ENCODE data around the gene ZC3H13. TPM values are rescaled to one million over a fixed set of nuclear protein-coding genes. Genes with fewer than 3 reads are reported as not detected.

The ZC3H13 gene, protein sequence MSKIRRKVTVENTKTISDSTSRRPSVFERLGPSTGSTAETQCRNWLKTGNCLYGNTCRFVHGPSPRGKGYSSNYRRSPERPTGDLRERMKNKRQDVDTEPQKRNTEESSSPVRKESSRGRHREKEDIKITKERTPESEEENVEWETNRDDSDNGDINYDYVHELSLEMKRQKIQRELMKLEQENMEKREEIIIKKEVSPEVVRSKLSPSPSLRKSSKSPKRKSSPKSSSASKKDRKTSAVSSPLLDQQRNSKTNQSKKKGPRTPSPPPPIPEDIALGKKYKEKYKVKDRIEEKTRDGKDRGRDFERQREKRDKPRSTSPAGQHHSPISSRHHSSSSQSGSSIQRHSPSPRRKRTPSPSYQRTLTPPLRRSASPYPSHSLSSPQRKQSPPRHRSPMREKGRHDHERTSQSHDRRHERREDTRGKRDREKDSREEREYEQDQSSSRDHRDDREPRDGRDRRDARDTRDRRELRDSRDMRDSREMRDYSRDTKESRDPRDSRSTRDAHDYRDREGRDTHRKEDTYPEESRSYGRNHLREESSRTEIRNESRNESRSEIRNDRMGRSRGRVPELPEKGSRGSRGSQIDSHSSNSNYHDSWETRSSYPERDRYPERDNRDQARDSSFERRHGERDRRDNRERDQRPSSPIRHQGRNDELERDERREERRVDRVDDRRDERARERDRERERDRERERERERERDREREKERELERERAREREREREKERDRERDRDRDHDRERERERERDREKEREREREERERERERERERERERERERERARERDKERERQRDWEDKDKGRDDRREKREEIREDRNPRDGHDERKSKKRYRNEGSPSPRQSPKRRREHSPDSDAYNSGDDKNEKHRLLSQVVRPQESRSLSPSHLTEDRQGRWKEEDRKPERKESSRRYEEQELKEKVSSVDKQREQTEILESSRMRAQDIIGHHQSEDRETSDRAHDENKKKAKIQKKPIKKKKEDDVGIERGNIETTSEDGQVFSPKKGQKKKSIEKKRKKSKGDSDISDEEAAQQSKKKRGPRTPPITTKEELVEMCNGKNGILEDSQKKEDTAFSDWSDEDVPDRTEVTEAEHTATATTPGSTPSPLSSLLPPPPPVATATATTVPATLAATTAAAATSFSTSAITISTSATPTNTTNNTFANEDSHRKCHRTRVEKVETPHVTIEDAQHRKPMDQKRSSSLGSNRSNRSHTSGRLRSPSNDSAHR (N-terminal part only)
- total RNA-seq = 10.5 and 15.5 TPM in 2 replicates

DNA sequence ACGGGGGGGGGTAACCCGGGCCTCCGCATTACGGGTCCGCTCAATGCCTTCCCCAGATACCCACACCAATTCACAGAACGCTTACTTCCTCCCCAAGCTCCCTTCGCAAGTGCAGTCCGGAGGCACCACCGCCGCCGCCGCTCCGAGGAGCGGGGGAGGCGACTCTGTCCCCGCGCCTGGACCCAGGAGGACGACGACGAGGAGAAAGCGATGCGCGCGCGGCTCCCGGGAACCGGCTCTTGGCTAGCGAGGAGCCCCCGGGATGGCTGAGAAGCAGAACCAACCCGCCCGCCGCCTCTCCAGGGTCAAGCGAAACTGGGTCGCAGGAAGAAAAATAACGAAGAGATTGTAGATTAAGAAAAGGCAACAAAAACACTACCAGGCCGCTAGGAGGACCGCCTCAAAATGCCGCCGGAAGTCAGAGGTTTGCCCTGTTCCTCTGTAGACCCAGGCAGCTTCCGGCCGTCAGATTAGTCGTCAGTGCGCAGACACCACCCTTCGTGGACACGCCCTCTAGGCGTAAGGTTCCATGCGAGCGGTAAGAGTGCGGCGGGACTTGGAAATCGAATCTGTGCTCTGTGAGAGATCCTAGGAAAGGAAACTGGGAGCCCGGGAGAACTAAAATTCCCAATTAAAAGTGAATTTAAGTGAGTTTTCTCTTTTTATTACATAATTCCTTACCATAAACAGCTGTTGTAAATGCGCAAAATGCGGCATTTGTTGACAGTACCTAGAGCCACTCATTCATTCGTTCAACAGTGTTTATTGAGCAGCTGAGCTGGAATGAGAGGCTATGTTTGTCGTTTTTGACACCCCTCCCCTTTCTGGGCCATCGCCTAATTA is at the start of gene ZC3H13:
Gene ZC3H13 (minus strand): TSS at position 428 of the 843 bp plus-strand sequence. CDS start 7,239 bp downstream, outside the sequence.
- H3K36me3 ChIP-seq (ENCODE audit: control insufficient read depth, insufficient read depth, low read length) = no peaks in the 10 kb centered on the region
- peak; percentile 94 for DNase-seq (ENCODE audit: low read depth)
- TF ChIP-seq, protein P1, sequence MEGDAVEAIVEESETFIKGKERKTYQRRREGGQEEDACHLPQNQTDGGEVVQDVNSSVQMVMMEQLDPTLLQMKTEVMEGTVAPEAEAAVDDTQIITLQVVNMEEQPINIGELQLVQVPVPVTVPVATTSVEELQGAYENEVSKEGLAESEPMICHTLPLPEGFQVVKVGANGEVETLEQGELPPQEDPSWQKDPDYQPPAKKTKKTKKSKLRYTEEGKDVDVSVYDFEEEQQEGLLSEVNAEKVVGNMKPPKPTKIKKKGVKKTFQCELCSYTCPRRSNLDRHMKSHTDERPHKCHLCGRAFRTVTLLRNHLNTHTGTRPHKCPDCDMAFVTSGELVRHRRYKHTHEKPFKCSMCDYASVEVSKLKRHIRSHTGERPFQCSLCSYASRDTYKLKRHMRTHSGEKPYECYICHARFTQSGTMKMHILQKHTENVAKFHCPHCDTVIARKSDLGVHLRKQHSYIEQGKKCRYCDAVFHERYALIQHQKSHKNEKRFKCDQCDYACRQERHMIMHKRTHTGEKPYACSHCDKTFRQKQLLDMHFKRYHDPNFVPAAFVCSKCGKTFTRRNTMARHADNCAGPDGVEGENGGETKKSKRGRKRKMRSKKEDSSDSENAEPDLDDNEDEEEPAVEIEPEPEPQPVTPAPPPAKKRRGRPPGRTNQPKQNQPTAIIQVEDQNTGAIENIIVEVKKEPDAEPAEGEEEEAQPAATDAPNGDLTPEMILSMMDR (IDR thresholded peaks at IDR 0.05; ENCODE audit: insufficient read depth, low read length, severe bottlenecking) = peak; percentile 44
- FAIRE-seq = no peak
- H3K4me3 ChIP-seq (ENCODE audit: low read depth, low read length) = peak within 1 kb of the TSS; percentile 69
- no peaks in the 10 kb centered on the region for H3K27me3 ChIP-seq (ENCODE audit: control insufficient read depth, insufficient read depth, low read length)

DNA sequence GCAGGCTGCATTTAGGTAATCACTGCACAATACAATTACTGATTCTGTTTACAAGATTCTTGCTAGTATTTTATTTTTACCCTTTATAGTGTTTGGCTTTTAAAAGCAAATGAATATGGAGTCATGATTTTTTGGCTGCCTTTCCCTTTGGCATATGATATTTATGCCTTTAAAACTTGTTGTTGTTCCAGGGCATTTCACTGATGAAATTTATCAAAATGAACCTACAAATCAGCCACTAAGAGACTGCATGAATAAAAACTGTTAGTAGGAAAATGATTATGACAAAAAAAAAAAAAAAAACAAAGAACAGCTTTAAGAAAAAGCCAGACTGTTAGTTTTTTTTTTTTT is 49.7 kb upstream of the ZC3H13 start:
- no peak for FAIRE-seq
- DNase-seq (ENCODE audit: low read depth) = no peak
- Histone ChIP-seq H3K4me3 (ENCODE audit: low read depth, low read length) (no peak overlapping the region), H3K27me3 (ENCODE audit: control insufficient read depth, insufficient read depth, low read length) (no peaks in the 10 kb centered on the region), H3K36me3 (ENCODE audit: control insufficient read depth, insufficient read depth, low read length) (no peaks in the 10 kb centered on the region)
- TF ChIP-seq, protein P1 (IDR thresholded peaks at IDR 0.05; ENCODE audit: insufficient read depth, low read length, severe bottlenecking) = no peak

DNA sequence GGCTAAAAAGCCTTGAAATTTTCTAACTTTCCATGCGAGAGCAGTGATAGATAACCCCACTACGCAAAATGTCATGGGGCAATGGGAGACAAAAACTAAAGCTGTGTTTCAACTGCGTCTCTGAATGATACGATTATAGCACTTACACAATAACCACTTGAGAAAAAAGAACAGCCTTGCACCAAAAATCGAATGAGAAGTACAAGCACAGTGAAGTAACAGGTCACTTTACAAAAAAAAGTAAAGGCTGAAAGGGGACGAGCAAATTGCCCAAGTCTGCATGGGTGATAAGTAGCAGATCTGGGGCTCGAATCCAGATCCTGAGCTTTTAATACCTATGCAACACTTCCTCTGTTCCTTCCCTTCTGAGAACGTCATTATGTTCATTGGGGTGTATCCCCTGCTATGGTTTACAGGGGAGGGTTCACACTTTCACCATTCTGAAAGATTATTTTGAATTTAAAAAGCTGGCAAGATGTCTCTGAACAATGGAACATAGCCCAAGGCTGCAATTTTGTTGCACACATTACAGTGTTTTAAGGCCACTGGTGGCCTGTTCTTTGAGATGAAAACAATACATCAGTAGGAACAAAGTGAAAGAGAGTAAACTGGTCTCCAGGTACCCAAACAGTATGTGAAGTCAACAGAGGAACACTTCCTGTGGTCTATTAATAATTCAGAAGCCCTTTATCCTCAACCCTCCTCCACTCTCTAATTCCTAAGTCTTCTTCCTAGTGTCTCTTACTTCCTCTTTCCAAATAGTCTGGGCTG is 49.1 kb upstream of the ZC3H13 start:
- FAIRE-seq (no peak), DNase-seq (ENCODE audit: low read depth) (no peak)
- Histone ChIP-seq H3K36me3 (ENCODE audit: control insufficient read depth, insufficient read depth, low read length) (no peaks in the 10 kb centered on the region), H3K27me3 (ENCODE audit: control insufficient read depth, insufficient read depth, low read length) (no peaks in the 10 kb centered on the region), H3K4me3 (ENCODE audit: low read depth, low read length) (no peak overlapping the region)
- TF ChIP-seq, protein P1 (IDR thresholded peaks at IDR 0.05; ENCODE audit: insufficient read depth, low read length, severe bottlenecking) = no peak

DNA sequence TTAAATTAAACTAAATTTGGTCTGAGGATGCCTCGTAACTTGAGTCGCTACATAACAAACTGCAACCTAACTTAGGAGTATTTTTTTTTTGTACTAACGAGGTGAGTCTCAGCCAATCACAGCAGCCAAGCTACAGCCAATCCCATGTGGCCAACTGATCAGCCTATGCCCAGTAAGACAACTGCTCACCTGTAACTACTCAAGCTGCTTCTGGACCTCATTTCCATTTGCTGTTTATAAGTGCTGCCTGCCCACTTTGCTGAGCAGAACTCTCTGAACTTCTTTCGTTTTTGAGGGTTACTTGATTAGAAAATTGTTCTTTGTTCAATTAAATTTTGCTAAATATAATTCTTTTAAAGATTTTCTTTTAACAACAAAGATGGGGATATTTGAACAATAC is 48.5 kb upstream of the ZC3H13 start:
- no peak overlapping the region for H3K4me3 ChIP-seq (ENCODE audit: low read depth, low read length)
- no peaks in the 10 kb centered on the region for H3K36me3 ChIP-seq (ENCODE audit: control insufficient read depth, insufficient read depth, low read length)
- DNase-seq (ENCODE audit: low read depth) (no peak), FAIRE-seq (no peak)
- H3K27me3 ChIP-seq (ENCODE audit: control insufficient read depth, insufficient read depth, low read length) = no peaks in the 10 kb centered on the region
- TF ChIP-seq, protein P1 (IDR thresholded peaks at IDR 0.05; ENCODE audit: insufficient read depth, low read length, severe bottlenecking) = no peak

Data from bronchial epithelial cell (primary cell).